Upper lobe of left lung (tissue), 4 donors: Measurements from ENCODE around the gene KIAA1755.

Source experiments
- EP300 ChIP-seq, 4 donors: sonication (generic); formaldehyde crosslinking; IDR thresholded peaks; one replicate each; pipeline ENCODE4 v1.5.1; 2017; ENCODE audit warnings: antibody characterized with exemption in 4 of 4, control low read depth in 2 of 4
- POLR2A ChIP-seq, 4 donors: fragments of 450-650 bp; IDR thresholded peaks; one replicate each; pipeline ENCODE4 v1.5.1; 2016 to 2017; ENCODE audit warnings: antibody characterized with exemption in 4 of 4, mild to moderate bottlenecking in 2 of 4
- POLR2AphosphoS5 ChIP-seq, 2 donors: sonication (generic); formaldehyde crosslinking; IDR thresholded peaks; one replicate each; pipeline ENCODE4 v1.5.1; 2017; ENCODE audit warnings: antibody characterized with exemption in 2 of 2
- TF ChIP-seq, protein P1 (sequence below), 6 experiments: fragments of 450-650 bp in 4 of 6; fragments of 200-600 bp in 2 of 6; sonication (generic) in 2 of 6; IDR thresholded peaks; one replicate each; pipeline ENCODE4 v1.5.1; 2016 to 2019; ENCODE audit warnings: antibody characterized with exemption in 6 of 6

DNA sequence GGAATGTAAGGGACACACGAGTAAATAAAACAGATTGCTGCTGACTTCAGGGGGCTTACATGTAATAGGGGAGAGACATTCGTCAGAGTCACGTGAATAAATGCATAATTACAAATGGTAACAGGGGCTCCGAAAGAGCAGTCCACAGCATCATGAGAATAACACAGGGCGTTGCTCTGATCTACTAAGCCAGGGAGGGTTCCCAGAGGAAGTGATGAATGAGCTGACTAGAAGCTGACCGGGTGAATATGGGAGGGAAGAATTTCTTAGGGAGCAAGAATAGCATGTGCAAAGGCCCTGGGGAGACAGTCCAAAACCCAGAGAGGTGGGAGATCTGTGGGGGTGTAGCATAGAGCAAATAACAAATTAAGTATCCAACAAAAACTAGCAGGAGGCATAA is 45.8 kb upstream of the KIAA1755 start:
- TF ChIP-seq, protein P1, sequence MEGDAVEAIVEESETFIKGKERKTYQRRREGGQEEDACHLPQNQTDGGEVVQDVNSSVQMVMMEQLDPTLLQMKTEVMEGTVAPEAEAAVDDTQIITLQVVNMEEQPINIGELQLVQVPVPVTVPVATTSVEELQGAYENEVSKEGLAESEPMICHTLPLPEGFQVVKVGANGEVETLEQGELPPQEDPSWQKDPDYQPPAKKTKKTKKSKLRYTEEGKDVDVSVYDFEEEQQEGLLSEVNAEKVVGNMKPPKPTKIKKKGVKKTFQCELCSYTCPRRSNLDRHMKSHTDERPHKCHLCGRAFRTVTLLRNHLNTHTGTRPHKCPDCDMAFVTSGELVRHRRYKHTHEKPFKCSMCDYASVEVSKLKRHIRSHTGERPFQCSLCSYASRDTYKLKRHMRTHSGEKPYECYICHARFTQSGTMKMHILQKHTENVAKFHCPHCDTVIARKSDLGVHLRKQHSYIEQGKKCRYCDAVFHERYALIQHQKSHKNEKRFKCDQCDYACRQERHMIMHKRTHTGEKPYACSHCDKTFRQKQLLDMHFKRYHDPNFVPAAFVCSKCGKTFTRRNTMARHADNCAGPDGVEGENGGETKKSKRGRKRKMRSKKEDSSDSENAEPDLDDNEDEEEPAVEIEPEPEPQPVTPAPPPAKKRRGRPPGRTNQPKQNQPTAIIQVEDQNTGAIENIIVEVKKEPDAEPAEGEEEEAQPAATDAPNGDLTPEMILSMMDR (IDR thresholded peaks at IDR 0.05), result no peak
- TF ChIP-seq POLR2AphosphoS5 (IDR thresholded peaks at IDR 0.05) (no peak), POLR2A (IDR thresholded peaks at IDR 0.05) (no peak), EP300 (IDR thresholded peaks at IDR 0.05) (no peak)
